ENCODE results near the gene LRRC42. TPM values are rescaled to one million over a fixed set of nuclear protein-coding genes. Genes with fewer than 3 reads are reported as not detected.

The LRRC42 gene
- 10 to 100 TPM; 22.6 to 23.1 (median 22.8) TPM for total RNA-seq

GRCh38 chr1:53946252-53947171, at the start of gene LRRC42:
TSS of gene LRRC42 (plus strand) at chr1:53946350. CDS start at chr1:53952000, 5,650 bp downstream.
- H3K4me1 Mint-ChIP-seq (ENCODE audit: low read depth): peaks cover 35% of the 10 kb centered on the region
- ATAC-seq (peak; percentile 72), DNase-seq (no peak)
- no peaks in the 10 kb centered on the region for H3K27me3 Mint-ChIP-seq (ENCODE audit: low read depth)
- H3K4me3 Mint-ChIP-seq: peak within 1 kb of the TSS; percentile 94
- no peaks in the 10 kb centered on the region for H3K9me3 Mint-ChIP-seq
- peaks cover 1% of the 10 kb centered on the region for H3K36me3 Mint-ChIP-seq (ENCODE audit: insufficient read depth)

- Mint-ChIP-seq H3K36me3 (ENCODE audit: insufficient read depth) (no peaks in the 10 kb centered on the region), H3K4me3 (no peak overlapping the region), H3K4me1 (ENCODE audit: low read depth) (no peaks in the 10 kb centered on the region), H3K27me3 (ENCODE audit: low read depth) (peaks cover 7% of the 10 kb centered on the region), H3K9me3 (no peaks in the 10 kb centered on the region)
- no peak for DNase-seq
- no peak for ATAC-seq
Measured at GRCh38 chr1:53896635-53897229, 49.4 kb upstream of the LRRC42 start.

- Mint-ChIP-seq H3K9me3 (no peaks in the 10 kb centered on the region), H3K36me3 (ENCODE audit: insufficient read depth) (no peaks in the 10 kb centered on the region), H3K4me3 (no peak overlapping the region), H3K4me1 (ENCODE audit: low read depth) (no peaks in the 10 kb centered on the region), H3K27me3 (ENCODE audit: low read depth) (peaks cover 7% of the 10 kb centered on the region)
- DNase-seq (no peak), ATAC-seq (no peak)
Measured at GRCh38 chr1:53899206-53899628, 46.9 kb upstream of the LRRC42 start.

GRCh38 chr1:53899708-53900107, 46.4 kb upstream of the LRRC42 start:
- Mint-ChIP-seq H3K36me3 (ENCODE audit: insufficient read depth) (no peaks in the 10 kb centered on the region), H3K9me3 (no peaks in the 10 kb centered on the region), H3K4me3 (no peak overlapping the region), H3K27me3 (ENCODE audit: low read depth) (peaks cover 7% of the 10 kb centered on the region), H3K4me1 (ENCODE audit: low read depth) (no peaks in the 10 kb centered on the region)
- DNase-seq: no peak
- no peak for ATAC-seq

- no peaks in the 10 kb centered on the region for H3K27me3 Mint-ChIP-seq (ENCODE audit: low read depth)
- no peaks in the 10 kb centered on the region for H3K36me3 Mint-ChIP-seq (ENCODE audit: insufficient read depth)
- no peaks in the 10 kb centered on the region for H3K9me3 Mint-ChIP-seq
- DNase-seq: no peak
- no peaks in the 10 kb centered on the region for H3K4me1 Mint-ChIP-seq (ENCODE audit: low read depth)
- H3K4me3 Mint-ChIP-seq: no peak overlapping the region
- no peak for ATAC-seq
Measured at GRCh38 chr1:53902235-53903138, 43.7 kb upstream of the LRRC42 start.

- no peak for ATAC-seq
- Mint-ChIP-seq H3K36me3 (ENCODE audit: insufficient read depth) (no peaks in the 10 kb centered on the region), H3K4me1 (ENCODE audit: low read depth) (no peaks in the 10 kb centered on the region), H3K4me3 (no peak overlapping the region), H3K9me3 (no peaks in the 10 kb centered on the region), H3K27me3 (ENCODE audit: low read depth) (no peaks in the 10 kb centered on the region)
- DNase-seq: no peak
Measured at GRCh38 chr1:53905509-53905908, 40.6 kb upstream of the LRRC42 start.

- Mint-ChIP-seq H3K27me3 (ENCODE audit: low read depth) (no peaks in the 10 kb centered on the region), H3K36me3 (ENCODE audit: insufficient read depth) (no peaks in the 10 kb centered on the region), H3K9me3 (no peaks in the 10 kb centered on the region)
Measured at GRCh38 chr1:53906121-53906520, 40.0 kb upstream of the LRRC42 start.

GRCh38 chr1:53909946-53910345, 36.2 kb upstream of the LRRC42 start:
- no peak for ATAC-seq
- Mint-ChIP-seq H3K4me3 (no peak overlapping the region), H3K9me3 (no peaks in the 10 kb centered on the region), H3K27me3 (ENCODE audit: low read depth) (no peaks in the 10 kb centered on the region), H3K36me3 (ENCODE audit: insufficient read depth) (peaks cover 4% of the 10 kb centered on the region), H3K4me1 (ENCODE audit: low read depth) (no peaks in the 10 kb centered on the region)
- DNase-seq: no peak

More at GRCh38 chr1:53906121-53906520, 40.0 kb upstream of the LRRC42 start:
- DNase-seq (no peak), ATAC-seq (no peak)
- H3K4me1 Mint-ChIP-seq (ENCODE audit: low read depth): no peaks in the 10 kb centered on the region
- H3K4me3 Mint-ChIP-seq: no peak overlapping the region

- peaks cover 7% of the 10 kb centered on the region for H3K36me3 Mint-ChIP-seq (ENCODE audit: insufficient read depth)
- ATAC-seq (no peak), DNase-seq (no peak)
- H3K9me3 Mint-ChIP-seq: no peaks in the 10 kb centered on the region
- H3K4me1 Mint-ChIP-seq (ENCODE audit: low read depth): peaks cover 11% of the 10 kb centered on the region
- H3K27me3 Mint-ChIP-seq (ENCODE audit: low read depth): no peaks in the 10 kb centered on the region
- no peak overlapping the region for H3K4me3 Mint-ChIP-seq
Measured at GRCh38 chr1:53911442-53911841, 34.7 kb upstream of the LRRC42 start.

GRCh38 chr1:53913352-53914033, 32.7 kb upstream of the LRRC42 start:
- H3K27me3 Mint-ChIP-seq (ENCODE audit: low read depth): no peaks in the 10 kb centered on the region
- ATAC-seq (no peak), DNase-seq (no peak)
- H3K4me3 Mint-ChIP-seq: no peak overlapping the region
- H3K9me3 Mint-ChIP-seq: no peaks in the 10 kb centered on the region
- peaks cover 17% of the 10 kb centered on the region for H3K4me1 Mint-ChIP-seq (ENCODE audit: low read depth)
- peaks cover 7% of the 10 kb centered on the region for H3K36me3 Mint-ChIP-seq (ENCODE audit: insufficient read depth)

- DNase-seq (no peak), ATAC-seq (no peak)
- peaks cover 6% of the 10 kb centered on the region for H3K36me3 Mint-ChIP-seq (ENCODE audit: insufficient read depth)
- H3K4me3 Mint-ChIP-seq: no peak overlapping the region
- H3K4me1 Mint-ChIP-seq (ENCODE audit: low read depth): peaks cover 33% of the 10 kb centered on the region
- no peaks in the 10 kb centered on the region for H3K9me3 Mint-ChIP-seq
- H3K27me3 Mint-ChIP-seq (ENCODE audit: low read depth): no peaks in the 10 kb centered on the region
Measured at GRCh38 chr1:53918343-53918742, 27.8 kb upstream of the LRRC42 start.

- H3K4me3 Mint-ChIP-seq: no peak overlapping the region
- DNase-seq: no peak
- ATAC-seq: peak; percentile 58 to 72
Measured at GRCh38 chr1:53919675-53920066, 26.5 kb upstream of the LRRC42 start.

GRCh38 chr1:53927376-53927881, 18.7 kb upstream of the LRRC42 start:
- no peak for ATAC-seq
- peaks cover 36% of the 10 kb centered on the region for H3K36me3 Mint-ChIP-seq (ENCODE audit: insufficient read depth)
- H3K9me3 Mint-ChIP-seq: no peaks in the 10 kb centered on the region
- no peak overlapping the region for H3K4me3 Mint-ChIP-seq
- H3K4me1 Mint-ChIP-seq (ENCODE audit: low read depth): no peaks in the 10 kb centered on the region
- no peaks in the 10 kb centered on the region for H3K27me3 Mint-ChIP-seq (ENCODE audit: low read depth)
- no peak for DNase-seq

More at GRCh38 chr1:53919675-53920066, 26.5 kb upstream of the LRRC42 start:
- H3K36me3 Mint-ChIP-seq (ENCODE audit: insufficient read depth): peaks cover 11% of the 10 kb centered on the region
- H3K4me1 Mint-ChIP-seq (ENCODE audit: low read depth): peaks cover 33% of the 10 kb centered on the region
- H3K9me3 Mint-ChIP-seq: no peaks in the 10 kb centered on the region
- no peaks in the 10 kb centered on the region for H3K27me3 Mint-ChIP-seq (ENCODE audit: low read depth)
